HEK293T (cell line): ENCODE measurements around the gene GPR17.

Experiments
- LEF1 ChIP-seq: fragments of 450-650 bp; IDR thresholded peaks from 2 replicates; pipeline ENCODE4 v1.6.1; 2017; ENCODE audit warnings: mild to moderate bottlenecking, borderline replicate concordance
- SP1 ChIP-seq: fragments of 450-650 bp; IDR thresholded peaks from 2 replicates; pipeline ENCODE4 v1.6.1; 2017
- TARDBP ChIP-seq: fragments of 450-650 bp; IDR thresholded peaks from 2 replicates; pipeline ENCODE4 v1.6.1; 2016

GRCh38 chr2:127633556-127634065 lies 12.3 kb upstream of the GPR17 start:
- TF ChIP-seq TARDBP (no peak), SP1 (no peak), LEF1 (no peak)
